Measurements from ENCODE around the gene PGA5.
"Not testable (repeated sequence)": the region's sequence is repeated elsewhere in the genome, so short reads cannot be mapped to it uniquely, and the experiment has no call there.

DNA sequence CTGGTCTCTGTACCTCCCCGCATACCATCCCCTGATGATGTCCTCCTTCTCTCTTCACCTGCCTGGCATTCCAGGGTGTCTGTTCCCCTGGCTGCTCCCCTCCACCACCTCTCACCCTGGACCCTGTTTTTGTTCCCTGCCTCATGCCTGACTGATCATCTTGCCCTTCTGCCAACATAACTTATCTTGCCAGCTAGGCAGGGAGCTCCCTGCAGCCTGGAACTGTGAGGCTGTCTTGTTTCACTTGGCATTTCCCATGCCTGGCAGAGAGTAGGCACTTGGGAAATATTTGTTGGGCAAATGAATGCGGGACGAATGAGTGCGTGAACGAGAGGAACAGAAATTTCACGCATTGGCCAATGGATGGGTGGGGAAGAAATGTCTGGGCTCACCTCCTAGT lies 11.5 kb upstream of the PGA5 start:
- TF ChIP-seq, protein P1, sequence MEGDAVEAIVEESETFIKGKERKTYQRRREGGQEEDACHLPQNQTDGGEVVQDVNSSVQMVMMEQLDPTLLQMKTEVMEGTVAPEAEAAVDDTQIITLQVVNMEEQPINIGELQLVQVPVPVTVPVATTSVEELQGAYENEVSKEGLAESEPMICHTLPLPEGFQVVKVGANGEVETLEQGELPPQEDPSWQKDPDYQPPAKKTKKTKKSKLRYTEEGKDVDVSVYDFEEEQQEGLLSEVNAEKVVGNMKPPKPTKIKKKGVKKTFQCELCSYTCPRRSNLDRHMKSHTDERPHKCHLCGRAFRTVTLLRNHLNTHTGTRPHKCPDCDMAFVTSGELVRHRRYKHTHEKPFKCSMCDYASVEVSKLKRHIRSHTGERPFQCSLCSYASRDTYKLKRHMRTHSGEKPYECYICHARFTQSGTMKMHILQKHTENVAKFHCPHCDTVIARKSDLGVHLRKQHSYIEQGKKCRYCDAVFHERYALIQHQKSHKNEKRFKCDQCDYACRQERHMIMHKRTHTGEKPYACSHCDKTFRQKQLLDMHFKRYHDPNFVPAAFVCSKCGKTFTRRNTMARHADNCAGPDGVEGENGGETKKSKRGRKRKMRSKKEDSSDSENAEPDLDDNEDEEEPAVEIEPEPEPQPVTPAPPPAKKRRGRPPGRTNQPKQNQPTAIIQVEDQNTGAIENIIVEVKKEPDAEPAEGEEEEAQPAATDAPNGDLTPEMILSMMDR (IDR thresholded peaks at IDR 0.05): not testable (repeated sequence)
- not testable (repeated sequence) for TF ChIP-seq EP300 (IDR thresholded peaks at IDR 0.05)
